Measurements from ENCODE around the gene RASAL1.
A peak's percentile ranks its signal among the peaks of the same experiment; 100 is the strongest.

The RASAL1 gene

GRCh38 chr12:113162102-113163029 is 26.8 kb upstream of the RASAL1 start:
- DNase-seq: no peak

GRCh38 chr12:113161415-113162016 is 26.0 kb upstream of the RASAL1 start:
- peak; percentile 21 for DNase-seq

GRCh38 chr12:113159937-113160336 is 24.4 kb upstream of the RASAL1 start:
- no peak for DNase-seq

- DNase-seq: no peak
Measured at GRCh38 chr12:113158439-113159203, 23.1 kb upstream of the RASAL1 start.

GRCh38 chr12:113157218-113157859 is 21.8 kb upstream of the RASAL1 start:
- DNase-seq: no peak

GRCh38 chr12:113155646-113156045 is 20.1 kb upstream of the RASAL1 start:
- no peak for DNase-seq

- DNase-seq: no peak
Measured at GRCh38 chr12:113155060-113155459, 19.5 kb upstream of the RASAL1 start.

GRCh38 chr12:113154351-113154973 is 18.9 kb upstream of the RASAL1 start:
- no peak for DNase-seq

- peak; percentile 62 for DNase-seq
Measured at GRCh38 chr12:113152835-113153814, 17.6 kb upstream of the RASAL1 start.

GRCh38 chr12:113152196-113152834 is 16.8 kb upstream of the RASAL1 start:
- no peak for DNase-seq

- DNase-seq: no peak
Measured at GRCh38 chr12:113151655-113152054, 16.1 kb upstream of the RASAL1 start.

- DNase-seq: peak; percentile 13
Measured at GRCh38 chr12:113149361-113150150, 14.0 kb upstream of the RASAL1 start, which contains the start of gene CFAP73. Gene CFAP73, plus strand, starts transcription at chr12:113149724. Its CDS starts 134 bp downstream, at chr12:113149858.

- no peak for DNase-seq
Measured at GRCh38 chr12:113146999-113147398, 11.4 kb upstream of the RASAL1 start.

GRCh38 chr12:113145720-113146551 is 10.4 kb upstream of the RASAL1 start:
- no peak for DNase-seq

GRCh38 chr12:113144806-113145205 is 9.2 kb upstream of the RASAL1 start:
- DNase-seq: no peak

- no peak for DNase-seq
Measured at GRCh38 chr12:113143959-113144358, 8.4 kb upstream of the RASAL1 start.

GRCh38 chr12:113142886-113143332 is 7.3 kb upstream of the RASAL1 start:
- DNase-seq: peak; percentile 57

- peak; percentile 53 for DNase-seq
Measured at GRCh38 chr12:113142173-113142885, 6.8 kb upstream of the RASAL1 start.
